K562 (cell line): ENCODE data around the gene GOLPH3. TPM values are rescaled to one million over a fixed set of nuclear protein-coding genes. Genes with fewer than 3 reads are reported as not detected.

Experiments
- ATAC-seq: fragments of 200-7000 bp; cut with Tn5 transposase; 3 replicates; pipeline ENCODE4 v1.9.1; 2020; ENCODE audit warnings: moderate library complexity
- BruUV-seq: library from RNA; stranded (reverse); fragments of 400-500 nt; replicated peaks from 2 replicates; lab custom pipeline; 2021; lab: Mats Ljungman, UMichigan
- CTCF ChIA-PET: fragments of 300-600 bp; formaldehyde crosslinking; extraction: SDS; loops from one replicate; lab custom pipeline; 2021; ENCODE audit warnings: low intra/inter-chr PET ratio; lab: Yijun Ruan, JAX
- POLR2A ChIA-PET: fragments of 300-600, 350-650 bp; sonication (Branson Sonifier 250); formaldehyde crosslinking; extraction: SDS; loops from one replicate; lab custom pipeline; 2021; ENCODE audit warnings: antibody characterized with exemption, inconsistent platforms; lab: Yijun Ruan, JAX
- DNase-seq, 4 experiments: peaks; one replicate each; pipeline versions ENCODE4 v3.0.0 to v3.0.0-alpha.2; 2011 to 2018; ENCODE audit warnings: low spot score in 3 of 4, mixed read lengths in 3 of 4; ENCODE audit errors: extremely low read depth in 1 of 4
- FAIRE-seq: peaks from 2 replicates; lab custom pipeline; 2011; peaks lifted over from hg19 to GRCh38; lab: Jason Lieb, UNC
- H2AFZ ChIP-seq: 2 replicates; pipeline ENCODE4 v1.6.0; 2011; ENCODE audit warnings: low read depth, low read length, control low read depth, inconsistent platforms
- H3K27ac ChIP-seq: fragments of 200-600 bp; 3 replicates; pipeline ENCODE4 v1.8.0; 2011; ENCODE audit warnings: low read depth, mild to moderate bottlenecking, control low read depth, inconsistent platforms, low read length, moderate library complexity, mixed read lengths; ENCODE audit errors: extremely low read depth
- H3K27me3 ChIP-seq, 2 experiments: fragments of 300-600 bp in 1 of 2; 2 replicates in 1 of 2; 3 replicates in 1 of 2; pipeline versions ENCODE4 v1.6.0 to v1.8.0; 2011; ENCODE audit warnings: inconsistent platforms in 2 of 2, low read length in 2 of 2, mild to moderate bottlenecking in 1 of 2, mixed read lengths in 1 of 2, moderate library complexity in 1 of 2; ENCODE audit not compliant: control insufficient read depth in 2 of 2, insufficient read depth in 2 of 2
- H3K36me3 ChIP-seq: fragments of 300-600 bp; 3 replicates; pipeline ENCODE4 v1.8.0; 2011; ENCODE audit warnings: mild to moderate bottlenecking, low read length, inconsistent platforms; ENCODE audit not compliant: control insufficient read depth, insufficient read depth
- H3K4me1 ChIP-seq, 2 experiments: fragments of 200-600 bp in 1 of 2; replicated peaks in 1 of 2; 2 replicates in 1 of 2; 3 replicates in 1 of 2; pipeline versions ENCODE4 v1.5.1 to v1.8.0; 2011; ENCODE audit warnings: inconsistent platforms in 2 of 2, low read length in 2 of 2, mild to moderate bottlenecking in 1 of 2, mixed read lengths in 1 of 2, moderate library complexity in 1 of 2; ENCODE audit not compliant: control insufficient read depth in 2 of 2, insufficient read depth in 2 of 2
- H3K4me2 ChIP-seq: 2 replicates; pipeline ENCODE4 v1.6.1; 2011; ENCODE audit warnings: low read length, control low read depth, inconsistent platforms, mixed read lengths; ENCODE audit not compliant: insufficient read depth
- H3K4me3 ChIP-seq: fragments of 200-600 bp; sonication (generic), shearing (Covaris generic); 2 replicates; pipeline ENCODE4 v1.5.1; 2016; ENCODE audit warnings: control low read depth, inconsistent platforms
- H3K79me2 ChIP-seq: fragments of 200-600 bp; 3 replicates; pipeline ENCODE4 v1.8.0; 2011; ENCODE audit warnings: low read length, inconsistent platforms; ENCODE audit not compliant: control insufficient read depth, insufficient read depth
- H3K9ac ChIP-seq, 2 experiments: 2 replicates each; pipeline versions ENCODE4 v1.6.0 to v1.6.1; 2011; ENCODE audit warnings: low read depth in 2 of 2, low read length in 2 of 2, control low read depth in 1 of 2, inconsistent platforms in 1 of 2, mild to moderate bottlenecking in 1 of 2, mixed read lengths in 1 of 2; ENCODE audit not compliant: insufficient read depth in 1 of 2
- H3K9me1 ChIP-seq: one replicate; pipeline ENCODE4 v1.6.0; 2011; ENCODE audit warnings: inconsistent platforms, mild to moderate bottlenecking, low read length, moderate library complexity; ENCODE audit not compliant: control insufficient read depth, insufficient read depth
- H3K9me3 ChIP-seq: replicated peaks from 2 replicates; pipeline ENCODE4 v1.5.1; 2011; ENCODE audit warnings: low read depth, low read length, inconsistent platforms; ENCODE audit not compliant: control insufficient read depth, insufficient read depth
- H4K20me1 ChIP-seq: replicated peaks from 2 replicates; pipeline ENCODE4 v1.6.1; 2011; ENCODE audit warnings: low read length, inconsistent platforms, mixed read lengths; ENCODE audit not compliant: control insufficient read depth, insufficient read depth
- CEBPB ChIP-seq: fragments of 450-650 bp; IDR thresholded peaks from 2 replicates; pipeline ENCODE4 v1.6.1; 2016; ENCODE audit warnings: missing genetic modification characterization, missing compliant biosample characterization
- CEBPG ChIP-seq, 3 experiments: fragments of 200-800 bp in 1 of 3; sonication (Bioruptor generic) in 1 of 3; sonication (generic) in 1 of 3; formaldehyde crosslinking in 1 of 3; IDR thresholded peaks in 2 of 3; conservative IDR thresholded peaks in 1 of 3; 2 replicates each; pipeline versions ENCODE4 v1.6.1 to v1.8.0; 2016 to 2022; ENCODE audit warnings: missing compliant biosample characterization in 2 of 3, missing genetic modification characterization in 2 of 3, mild to moderate bottlenecking in 1 of 3, missing genetic modification reagents in 1 of 3
- CREB3L1 ChIP-seq: fragments of 450-650 bp; IDR thresholded peaks from 2 replicates; pipeline ENCODE4 v1.6.1; 2014; ENCODE audit warnings: low read depth, mild to moderate bottlenecking, moderate library complexity, borderline replicate concordance
- WGBS: fragments of 100-300 bp; shearing (Covaris generic); methylation state at CpG from one replicate; pipeline ENCODE4 v1.1.6; 2016; ENCODE audit warnings: low coverage, mixed read lengths; ENCODE audit not compliant: insufficient coverage; ENCODE audit errors: missing lambda C conversion rate; 5-methylcytosine and 5-hydroxymethylcytosine counted together
- in situ Hi-C: fragments of 300-500 bp; cut with MboI; formaldehyde crosslinking; loops from 4 replicates; pipeline ENCODE4 v1.15.0; 2018; ENCODE audit warnings: inconsistent platforms, mixed read lengths
- intact Hi-C: fragments of 100-400 bp; cut with micrococcal nuclease; formaldehyde crosslinking; loops from 2 replicates; pipeline ENCODE4 v1.14.2; 2022
- polyA plus RNA-seq, 8 experiments: library from polyadenylated mRNA; depleted of rRNA in 4 of 8; stranded (reverse) in 5 of 8; unstranded in 3 of 8; fragments of >200 nt; fragmentation: Nextera tagmentation in 2 of 8; fragmentation: Illumina TruSeq in 1 of 8; extraction: Ambion mirVana in 2 of 8; extraction: Trizol in 1 of 8; gene quantifications; 2 replicates each; pipeline versions ENCODE4 v1.2.1 to v1.2.3, GENCODE V29; 2011 to 2014; ENCODE audit warnings: inconsistent platforms in 1 of 8, missing spikeins in 1 of 8
- total RNA-seq, 7 experiments: library from RNA; depleted of rRNA in 6 of 7; stranded (reverse); fragments of >200 nt in 6 of 7; fragmentation: Illumina TruSeq in 2 of 7; extraction: Trizol in 2 of 7; gene quantifications; 2 replicates each; pipeline versions ENCODE4 v1.2.1 to v1.2.3, GENCODE V29; 2011 to 2021; ENCODE audit warnings: low replicate concordance in 1 of 7

The GOLPH3 gene
- total and polyA plus RNA-seq, 9 of the 15 experiments (the other 6 are each of a cell fraction or from before 2014, with no cell fraction given), result 18.8 to 94.6 (median 55.1) TPM

- CTCF ChIA-PET, result no interaction called here
- H2AFZ ChIP-seq, result no peak overlapping the region
These were observed 27.1 kb upstream of the GOLPH3 start for GRCh38 chr5:32201122-32201753.

More at GRCh38 chr5:32201122-32201753, 27.1 kb upstream of the GOLPH3 start:
- Histone ChIP-seq H3K4me3 (no peak overlapping the region), H3K27me3 (peaks cover 5 to 10% of the 10 kb centered on the region in 2 experiments; a peak in 2 of 5 replicates), H3K79me2 (no peaks in the 10 kb centered on the region), H3K9me3 (no peaks in the 10 kb centered on the region), H3K9me1 (no peaks in the 10 kb centered on the region), H3K9ac (no peak overlapping the region), H3K4me1 (peaks cover 0 to 6% of the 10 kb centered on the region in 2 experiments; a peak in 1 of 5 replicates), H3K27ac (no peak overlapping the region)
- FAIRE-seq (no peak), ATAC-seq (no peak)
- intact Hi-C loops, result no loop called here
- POLR2A ChIA-PET, result no interaction called here
- TF ChIP-seq CREB3L1 (no peak), CEBPG (CRISPR knock-in tag; IDR thresholded peaks at IDR 0.05) (no peak), CEBPG (tag; conservative IDR thresholded peaks at IDR 0.05 in 1 of 2, IDR thresholded peaks at IDR 0.05 in 1 of 2) (peak; percentile 52 to 64; a peak in 3 of 4 replicates), CEBPB (tag) (peak; percentile 57)
- TF ChIP-seq, all 486 proteins: peak for 2
- no peak for DNase-seq
- Histone ChIP-seq H3K36me3 (no peaks in the 10 kb centered on the region), H3K4me2 (no peak overlapping the region), H4K20me1 (no peaks in the 10 kb centered on the region)
- WGBS, result 6% methylated on average over 3 of the region's 3 CpGs
- in situ Hi-C loops, result no loop called here
- no TSS peak for BruUV-seq
